ENCODE results near the gene CARD11.
"Not testable (repeated sequence)": the region's sequence is repeated elsewhere in the genome, so short reads cannot be mapped to it uniquely, and the experiment has no call there.

The CARD11 gene

GRCh38 chr7:3028071-3028757 lies 15.5 kb downstream of the CARD11 start:
- DNase-seq (ENCODE audit: low spot score), result no peak
- no peak for TF ChIP-seq CTCF (IDR thresholded peaks at IDR 0.05; ENCODE audit: extremely low read depth, insufficient read depth, missing control alignments)
- in situ Hi-C loops (cut with MboI; ENCODE audit: low pct_unique_long_range_greater_than_20kb, low sequenced_read_pairs, unreplicated experiment), result no loop called here

GRCh38 chr7:3027005-3027845 lies 16.4 kb downstream of the CARD11 start:
- in situ Hi-C loops (cut with MboI; ENCODE audit: low pct_unique_long_range_greater_than_20kb, low sequenced_read_pairs, unreplicated experiment), result no loop called here
- DNase-seq (ENCODE audit: low spot score), result no peak

GRCh38 chr7:3025616-3026015 lies 18.1 kb downstream of the CARD11 start:
- no peak for TF ChIP-seq CTCF (IDR thresholded peaks at IDR 0.05; ENCODE audit: extremely low read depth, insufficient read depth, missing control alignments)
- in situ Hi-C loops (cut with MboI; ENCODE audit: low pct_unique_long_range_greater_than_20kb, low sequenced_read_pairs, unreplicated experiment), result no loop called here
- DNase-seq (ENCODE audit: low spot score), result no peak

More at GRCh38 chr7:3027005-3027845, 16.4 kb downstream of the CARD11 start:
- TF ChIP-seq CTCF (IDR thresholded peaks at IDR 0.05; ENCODE audit: extremely low read depth, insufficient read depth, missing control alignments), result no peak

GRCh38 chr7:3021825-3022224 lies 21.8 kb downstream of the CARD11 start:
- in situ Hi-C loops (cut with MboI; ENCODE audit: low pct_unique_long_range_greater_than_20kb, low sequenced_read_pairs, unreplicated experiment), result no loop called here
- no peak for DNase-seq (ENCODE audit: low spot score)
- no peak for TF ChIP-seq CTCF (IDR thresholded peaks at IDR 0.05; ENCODE audit: extremely low read depth, insufficient read depth, missing control alignments)

- in situ Hi-C loops (cut with MboI; ENCODE audit: low pct_unique_long_range_greater_than_20kb, low sequenced_read_pairs, unreplicated experiment); DNase-seq (ENCODE audit: low spot score): not testable (repeated sequence)
Observed at GRCh38 chr7:3021224-3021623, 22.4 kb downstream of the CARD11 start.

- in situ Hi-C loops (cut with MboI; ENCODE audit: low pct_unique_long_range_greater_than_20kb, low sequenced_read_pairs, unreplicated experiment), result no loop called here
- TF ChIP-seq CTCF (IDR thresholded peaks at IDR 0.05; ENCODE audit: extremely low read depth, insufficient read depth, missing control alignments), result no peak
- no peak for DNase-seq (ENCODE audit: low spot score)
Observed at GRCh38 chr7:3020416-3020815, 23.3 kb downstream of the CARD11 start.

- DNase-seq (ENCODE audit: low spot score), result no peak
- in situ Hi-C loops (cut with MboI; ENCODE audit: low pct_unique_long_range_greater_than_20kb, low sequenced_read_pairs, unreplicated experiment), result no loop called here
- no peak for TF ChIP-seq CTCF (IDR thresholded peaks at IDR 0.05; ENCODE audit: extremely low read depth, insufficient read depth, missing control alignments)
Observed at GRCh38 chr7:3019801-3020200, 23.9 kb downstream of the CARD11 start.

All from GM13977 (cell line).